Panc1 (cell line): ENCODE measurements around the gene PCSK2.

Experiments
- POLR2AphosphoS5 ChIP-seq: IDR thresholded peaks from 2 replicates; pipeline ENCODE4 v1.6.1; 2012; ENCODE audit warnings: mild to moderate bottlenecking, low read depth, low read length, moderate library complexity
- SIN3A ChIP-seq: IDR thresholded peaks from 2 replicates; pipeline ENCODE4 v1.6.1; 2012; ENCODE audit warnings: low read depth, mild to moderate bottlenecking, low read length, moderate library complexity, borderline replicate concordance; ENCODE audit not compliant: insufficient read depth
- TCF7L2 ChIP-seq: IDR thresholded peaks from 2 replicates; pipeline ENCODE4 v1.6.1; 2011; ENCODE audit warnings: mild to moderate bottlenecking, low read depth, low read length, inconsistent platforms
- TF ChIP-seq, protein P1 (sequence below): fragments of 450-650 bp; IDR thresholded peaks from 2 replicates; pipeline ENCODE4 v1.5.1; 2017; ENCODE audit warnings: mild to moderate bottlenecking
- TF ChIP-seq, protein P2 (sequence below), 2 experiments: IDR thresholded peaks; 2 replicates each; pipeline ENCODE4 v1.6.1; 2011 to 2012; ENCODE audit warnings: low read depth in 2 of 2, control low read depth in 1 of 2, low read length in 1 of 2, mild to moderate bottlenecking in 1 of 2, moderate library complexity in 1 of 2; ENCODE audit not compliant: insufficient read depth in 1 of 2

DNA sequence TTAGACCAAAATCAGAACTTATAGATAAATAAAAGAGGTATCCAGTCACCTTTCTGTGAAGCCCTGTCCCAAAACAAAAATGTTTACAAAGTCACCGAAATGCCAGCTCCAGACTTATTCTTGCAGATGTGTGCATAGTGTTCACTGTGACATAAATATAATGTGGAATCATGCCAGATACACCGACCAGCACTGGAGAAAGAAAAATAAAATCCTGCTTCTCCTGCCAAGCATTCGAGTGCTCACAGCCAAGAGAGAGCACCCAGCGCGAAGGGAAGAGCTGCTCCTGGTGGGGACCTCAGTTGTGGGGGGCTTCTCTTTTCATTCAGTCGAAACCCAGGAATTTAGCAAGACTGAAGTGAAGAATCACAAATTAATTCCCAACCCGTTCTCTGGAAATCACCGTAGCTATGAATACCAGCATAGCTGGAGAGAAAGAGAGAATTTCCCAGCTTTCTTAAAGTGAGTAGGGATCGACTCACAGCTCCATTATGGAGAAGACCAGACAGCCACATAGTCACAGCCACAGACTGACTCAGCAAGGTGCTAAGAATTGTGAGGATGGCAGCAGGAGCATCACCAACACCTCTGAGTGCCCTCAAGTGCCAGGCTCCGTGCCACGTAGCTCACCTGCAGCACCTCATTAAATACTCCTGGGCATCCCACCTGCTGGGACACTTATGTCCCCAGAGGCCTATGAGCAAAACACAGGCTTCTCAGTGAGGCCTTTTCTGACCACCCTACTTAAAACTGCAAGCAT is 271.2 kb downstream of the PCSK2 start:
- TF ChIP-seq POLR2AphosphoS5 (no peak), SIN3A (no peak), TCF7L2 (no peak)
- TF ChIP-seq, protein P1, sequence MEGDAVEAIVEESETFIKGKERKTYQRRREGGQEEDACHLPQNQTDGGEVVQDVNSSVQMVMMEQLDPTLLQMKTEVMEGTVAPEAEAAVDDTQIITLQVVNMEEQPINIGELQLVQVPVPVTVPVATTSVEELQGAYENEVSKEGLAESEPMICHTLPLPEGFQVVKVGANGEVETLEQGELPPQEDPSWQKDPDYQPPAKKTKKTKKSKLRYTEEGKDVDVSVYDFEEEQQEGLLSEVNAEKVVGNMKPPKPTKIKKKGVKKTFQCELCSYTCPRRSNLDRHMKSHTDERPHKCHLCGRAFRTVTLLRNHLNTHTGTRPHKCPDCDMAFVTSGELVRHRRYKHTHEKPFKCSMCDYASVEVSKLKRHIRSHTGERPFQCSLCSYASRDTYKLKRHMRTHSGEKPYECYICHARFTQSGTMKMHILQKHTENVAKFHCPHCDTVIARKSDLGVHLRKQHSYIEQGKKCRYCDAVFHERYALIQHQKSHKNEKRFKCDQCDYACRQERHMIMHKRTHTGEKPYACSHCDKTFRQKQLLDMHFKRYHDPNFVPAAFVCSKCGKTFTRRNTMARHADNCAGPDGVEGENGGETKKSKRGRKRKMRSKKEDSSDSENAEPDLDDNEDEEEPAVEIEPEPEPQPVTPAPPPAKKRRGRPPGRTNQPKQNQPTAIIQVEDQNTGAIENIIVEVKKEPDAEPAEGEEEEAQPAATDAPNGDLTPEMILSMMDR = no peak
- TF ChIP-seq, protein P2, sequence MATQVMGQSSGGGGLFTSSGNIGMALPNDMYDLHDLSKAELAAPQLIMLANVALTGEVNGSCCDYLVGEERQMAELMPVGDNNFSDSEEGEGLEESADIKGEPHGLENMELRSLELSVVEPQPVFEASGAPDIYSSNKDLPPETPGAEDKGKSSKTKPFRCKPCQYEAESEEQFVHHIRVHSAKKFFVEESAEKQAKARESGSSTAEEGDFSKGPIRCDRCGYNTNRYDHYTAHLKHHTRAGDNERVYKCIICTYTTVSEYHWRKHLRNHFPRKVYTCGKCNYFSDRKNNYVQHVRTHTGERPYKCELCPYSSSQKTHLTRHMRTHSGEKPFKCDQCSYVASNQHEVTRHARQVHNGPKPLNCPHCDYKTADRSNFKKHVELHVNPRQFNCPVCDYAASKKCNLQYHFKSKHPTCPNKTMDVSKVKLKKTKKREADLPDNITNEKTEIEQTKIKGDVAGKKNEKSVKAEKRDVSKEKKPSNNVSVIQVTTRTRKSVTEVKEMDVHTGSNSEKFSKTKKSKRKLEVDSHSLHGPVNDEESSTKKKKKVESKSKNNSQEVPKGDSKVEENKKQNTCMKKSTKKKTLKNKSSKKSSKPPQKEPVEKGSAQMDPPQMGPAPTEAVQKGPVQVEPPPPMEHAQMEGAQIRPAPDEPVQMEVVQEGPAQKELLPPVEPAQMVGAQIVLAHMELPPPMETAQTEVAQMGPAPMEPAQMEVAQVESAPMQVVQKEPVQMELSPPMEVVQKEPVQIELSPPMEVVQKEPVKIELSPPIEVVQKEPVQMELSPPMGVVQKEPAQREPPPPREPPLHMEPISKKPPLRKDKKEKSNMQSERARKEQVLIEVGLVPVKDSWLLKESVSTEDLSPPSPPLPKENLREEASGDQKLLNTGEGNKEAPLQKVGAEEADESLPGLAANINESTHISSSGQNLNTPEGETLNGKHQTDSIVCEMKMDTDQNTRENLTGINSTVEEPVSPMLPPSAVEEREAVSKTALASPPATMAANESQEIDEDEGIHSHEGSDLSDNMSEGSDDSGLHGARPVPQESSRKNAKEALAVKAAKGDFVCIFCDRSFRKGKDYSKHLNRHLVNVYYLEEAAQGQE (IDR thresholded peaks at IDR 0.05; ENCODE audit: insufficient read depth in 1 of 2, low read depth in 2 of 2, low read length in 1 of 2) = no peak
